GM12874 (cell line): ENCODE data around the gene ZNF74.

ENCODE experiments used
- TF ChIP-seq, protein P1 (sequence below): IDR thresholded peaks from 2 replicates; pipeline ENCODE4 v1.5.1; 2011; ENCODE audit warnings: low read depth, mild to moderate bottlenecking, control low read depth, low read length, moderate library complexity; ENCODE audit not compliant: insufficient read depth

ZNF74 gene

DNA sequence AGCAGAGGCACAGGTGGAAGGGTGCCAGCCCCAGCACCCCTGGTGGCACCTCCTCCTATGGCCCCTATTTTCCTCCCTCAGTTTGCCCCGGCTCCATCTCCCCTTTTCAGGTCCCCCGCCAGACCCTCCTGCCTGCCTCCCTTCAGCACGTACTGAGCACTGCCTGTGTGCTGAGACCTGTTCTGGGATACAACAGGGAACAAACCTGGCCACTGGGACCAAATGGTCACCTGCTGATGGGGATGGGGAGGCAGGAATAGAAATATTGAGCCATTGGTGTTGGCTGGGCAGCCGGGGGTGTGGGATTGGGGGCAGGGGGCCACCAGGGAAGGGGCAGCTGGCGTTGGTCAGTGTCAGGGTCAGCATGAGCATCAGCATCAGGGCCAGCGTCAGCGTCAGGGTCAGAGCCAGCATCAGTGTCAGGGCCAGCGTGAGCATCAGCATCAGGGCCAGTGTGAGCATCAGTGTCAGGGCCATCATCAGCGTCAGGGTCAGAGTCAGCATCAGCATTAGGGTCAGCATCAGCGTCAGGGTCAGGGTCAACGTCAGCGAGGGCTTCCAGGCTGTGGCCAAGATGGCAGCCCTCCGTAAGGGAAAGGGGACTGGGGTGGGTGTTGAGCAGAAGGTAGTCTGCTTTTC, 7.5 kb downstream of the ZNF74 start:
- TF ChIP-seq, protein P1, sequence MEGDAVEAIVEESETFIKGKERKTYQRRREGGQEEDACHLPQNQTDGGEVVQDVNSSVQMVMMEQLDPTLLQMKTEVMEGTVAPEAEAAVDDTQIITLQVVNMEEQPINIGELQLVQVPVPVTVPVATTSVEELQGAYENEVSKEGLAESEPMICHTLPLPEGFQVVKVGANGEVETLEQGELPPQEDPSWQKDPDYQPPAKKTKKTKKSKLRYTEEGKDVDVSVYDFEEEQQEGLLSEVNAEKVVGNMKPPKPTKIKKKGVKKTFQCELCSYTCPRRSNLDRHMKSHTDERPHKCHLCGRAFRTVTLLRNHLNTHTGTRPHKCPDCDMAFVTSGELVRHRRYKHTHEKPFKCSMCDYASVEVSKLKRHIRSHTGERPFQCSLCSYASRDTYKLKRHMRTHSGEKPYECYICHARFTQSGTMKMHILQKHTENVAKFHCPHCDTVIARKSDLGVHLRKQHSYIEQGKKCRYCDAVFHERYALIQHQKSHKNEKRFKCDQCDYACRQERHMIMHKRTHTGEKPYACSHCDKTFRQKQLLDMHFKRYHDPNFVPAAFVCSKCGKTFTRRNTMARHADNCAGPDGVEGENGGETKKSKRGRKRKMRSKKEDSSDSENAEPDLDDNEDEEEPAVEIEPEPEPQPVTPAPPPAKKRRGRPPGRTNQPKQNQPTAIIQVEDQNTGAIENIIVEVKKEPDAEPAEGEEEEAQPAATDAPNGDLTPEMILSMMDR, result no peak

DNA sequence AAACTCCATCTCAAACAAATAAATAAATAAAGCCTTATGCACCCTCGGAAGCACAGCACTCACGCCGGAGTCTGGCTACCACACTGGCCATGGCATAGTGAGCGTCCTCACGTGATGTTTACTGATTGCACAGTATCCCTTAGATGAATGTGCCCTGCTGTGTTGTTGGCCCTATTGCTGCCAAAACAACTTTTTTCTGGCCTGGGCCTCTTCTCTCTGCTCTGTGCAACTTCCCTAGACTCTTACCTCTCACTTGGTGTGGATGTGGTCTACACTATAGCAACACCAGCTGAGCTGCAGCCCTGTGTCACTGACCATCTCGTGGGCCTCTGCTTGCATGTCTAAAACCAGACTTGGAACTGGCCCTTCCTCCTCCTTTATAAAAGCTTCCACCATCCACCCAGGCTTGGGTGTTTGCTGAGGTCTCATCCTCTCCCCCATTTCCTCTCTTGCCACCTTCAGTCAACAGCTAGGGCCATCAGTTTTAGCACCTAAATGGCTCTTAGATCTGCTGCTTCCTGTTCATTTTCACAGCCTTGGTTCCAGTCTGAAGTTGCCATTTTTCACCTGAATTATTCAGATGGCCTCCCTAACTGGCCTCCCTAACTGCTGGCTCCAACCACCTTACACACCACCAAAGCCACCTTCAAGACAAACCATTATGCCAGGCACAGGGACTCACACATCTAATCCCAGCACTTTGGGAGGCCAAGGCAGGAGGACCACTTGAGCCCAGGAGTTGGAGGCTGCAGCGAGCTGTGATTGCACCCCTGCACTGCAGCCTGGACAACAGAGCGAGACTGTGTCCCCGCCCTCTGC, 9.2 kb downstream of the ZNF74 start:
- TF ChIP-seq, protein P1, result no peak

DNA sequence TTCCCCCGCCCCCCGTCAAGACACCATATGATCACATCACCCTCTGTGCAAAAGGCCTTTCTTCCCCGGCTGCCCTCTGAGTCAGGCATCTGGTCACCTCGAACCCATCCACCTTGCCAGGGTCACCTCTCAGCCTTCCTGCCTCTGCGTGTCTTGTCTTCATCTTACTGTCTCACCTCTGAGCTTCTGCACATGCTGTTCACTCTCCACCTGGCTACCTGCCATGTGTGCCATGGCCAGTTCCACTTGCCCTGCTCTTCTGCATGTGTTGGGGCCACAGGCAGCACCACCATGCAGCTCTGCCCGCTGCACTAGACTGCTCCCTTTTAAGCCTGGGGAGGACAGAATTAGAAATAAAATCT, 9.8 kb downstream of the ZNF74 start:
- TF ChIP-seq, protein P1, result no peak

DNA sequence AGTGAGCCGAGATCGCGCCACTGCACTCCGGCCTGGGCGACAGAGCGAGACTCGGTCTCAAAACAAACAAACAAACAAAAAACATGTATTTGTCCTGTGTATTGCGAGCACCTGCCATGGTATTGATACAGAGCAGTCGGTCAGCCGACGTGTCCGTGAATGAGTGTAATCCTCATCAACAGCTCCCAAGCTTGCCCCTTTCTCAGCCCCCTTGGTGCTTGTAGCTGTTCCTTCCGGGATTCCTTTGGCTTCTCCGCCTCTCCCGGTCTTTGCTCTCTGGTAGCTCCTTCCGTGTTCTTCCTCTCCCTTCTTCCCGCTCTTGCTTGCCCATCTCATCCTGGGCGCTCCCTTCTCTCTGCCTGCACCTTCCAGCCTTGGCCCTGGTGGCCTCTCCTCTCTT, 10.9 kb downstream of the ZNF74 start:
- TF ChIP-seq, protein P1, result no peak

DNA sequence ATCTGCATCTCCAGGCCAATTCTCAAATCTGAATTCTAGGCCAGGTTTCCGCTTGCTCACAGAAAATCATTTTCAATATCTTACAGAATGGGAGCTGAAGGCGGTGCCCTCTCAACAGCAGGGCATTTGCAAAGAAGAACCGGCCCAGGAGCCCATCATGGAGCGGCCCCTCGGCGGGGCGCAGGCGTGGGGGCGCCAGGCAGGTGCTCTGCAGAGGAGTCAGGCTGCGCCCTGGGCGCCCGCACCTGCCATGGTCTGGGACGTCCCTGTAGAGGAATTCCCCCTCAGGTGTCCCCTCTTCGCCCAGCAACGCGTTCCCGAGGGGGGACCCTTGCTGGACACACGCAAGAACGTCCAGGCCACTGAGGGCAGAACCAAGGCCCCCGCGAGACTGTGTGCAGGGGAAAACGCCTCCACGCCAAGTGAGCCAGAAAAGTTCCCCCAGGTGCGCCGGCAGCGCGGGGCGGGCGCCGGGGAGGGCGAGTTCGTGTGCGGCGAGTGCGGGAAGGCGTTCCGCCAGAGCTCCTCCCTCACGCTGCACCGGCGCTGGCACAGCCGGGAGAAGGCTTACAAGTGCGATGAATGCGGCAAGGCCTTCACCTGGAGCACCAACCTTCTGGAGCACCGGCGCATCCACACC, 11.5 kb downstream of the ZNF74 start:
- TF ChIP-seq, protein P1, result no peak

DNA sequence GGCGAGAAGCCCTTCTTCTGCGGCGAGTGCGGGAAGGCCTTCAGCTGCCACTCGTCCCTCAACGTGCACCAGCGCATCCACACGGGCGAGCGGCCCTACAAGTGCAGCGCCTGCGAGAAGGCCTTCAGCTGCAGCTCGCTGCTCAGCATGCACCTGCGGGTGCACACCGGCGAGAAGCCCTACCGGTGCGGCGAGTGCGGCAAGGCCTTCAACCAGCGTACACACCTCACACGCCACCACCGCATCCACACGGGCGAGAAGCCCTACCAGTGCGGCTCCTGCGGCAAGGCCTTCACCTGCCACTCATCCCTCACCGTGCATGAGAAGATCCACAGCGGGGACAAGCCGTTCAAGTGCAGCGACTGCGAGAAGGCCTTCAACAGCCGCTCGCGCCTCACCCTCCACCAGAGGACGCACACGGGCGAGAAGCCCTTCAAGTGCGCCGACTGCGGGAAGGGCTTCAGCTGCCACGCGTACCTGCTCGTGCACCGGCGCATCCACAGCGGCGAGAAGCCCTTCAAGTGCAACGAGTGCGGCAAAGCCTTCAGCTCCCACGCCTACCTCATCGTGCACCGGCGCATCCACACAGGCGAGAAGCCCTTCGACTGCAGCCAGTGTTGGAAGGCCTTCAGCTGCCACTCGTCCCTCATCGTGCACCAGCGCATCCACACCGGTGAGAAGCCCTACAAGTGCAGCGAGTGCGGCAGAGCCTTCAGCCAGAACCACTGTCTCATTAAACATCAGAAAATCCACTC, 12.2 kb downstream of the ZNF74 start:
- TF ChIP-seq, protein P1, result no peak
